C4-2B (cell line): Measurements from ENCODE around the gene BLNK.

Source experiments
- H3K27ac ChIP-seq: fragments of 450-650 bp; 2 replicates; pipeline ENCODE4 v1.5.1; 2017
- ZFX ChIP-seq: fragments of 450-650 bp; IDR thresholded peaks from 2 replicates; pipeline ENCODE4 v1.6.1; 2017
- TF ChIP-seq, protein P1 (sequence below): fragments of 450-650 bp; conservative IDR thresholded peaks from 2 replicates; pipeline ENCODE4 v1.5.1; 2017; ENCODE audit warnings: mild to moderate bottlenecking

The BLNK gene

DNA sequence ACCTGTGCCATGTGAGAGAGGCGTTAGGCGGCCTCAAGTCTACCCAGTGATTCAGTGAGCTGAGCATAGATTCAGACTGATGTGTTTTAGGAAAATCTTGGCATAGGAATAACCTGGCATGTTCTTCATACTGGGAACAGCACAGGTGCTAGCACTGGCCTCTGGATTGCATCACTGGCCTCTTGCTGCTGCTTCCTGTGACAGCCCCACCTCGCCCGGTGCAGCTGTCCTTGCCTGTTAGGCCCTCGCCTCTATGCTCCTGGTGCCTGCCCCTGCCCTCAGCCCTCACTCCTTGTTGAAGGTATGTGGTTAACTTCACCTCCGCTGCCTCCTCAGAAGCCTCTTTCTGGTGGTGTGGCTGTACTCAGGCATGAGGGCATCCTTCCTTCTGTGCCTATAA is 46.2 kb downstream of the BLNK start:
- H3K27ac ChIP-seq, result no peak overlapping the region
- no peak for TF ChIP-seq ZFX
- TF ChIP-seq, protein P1, sequence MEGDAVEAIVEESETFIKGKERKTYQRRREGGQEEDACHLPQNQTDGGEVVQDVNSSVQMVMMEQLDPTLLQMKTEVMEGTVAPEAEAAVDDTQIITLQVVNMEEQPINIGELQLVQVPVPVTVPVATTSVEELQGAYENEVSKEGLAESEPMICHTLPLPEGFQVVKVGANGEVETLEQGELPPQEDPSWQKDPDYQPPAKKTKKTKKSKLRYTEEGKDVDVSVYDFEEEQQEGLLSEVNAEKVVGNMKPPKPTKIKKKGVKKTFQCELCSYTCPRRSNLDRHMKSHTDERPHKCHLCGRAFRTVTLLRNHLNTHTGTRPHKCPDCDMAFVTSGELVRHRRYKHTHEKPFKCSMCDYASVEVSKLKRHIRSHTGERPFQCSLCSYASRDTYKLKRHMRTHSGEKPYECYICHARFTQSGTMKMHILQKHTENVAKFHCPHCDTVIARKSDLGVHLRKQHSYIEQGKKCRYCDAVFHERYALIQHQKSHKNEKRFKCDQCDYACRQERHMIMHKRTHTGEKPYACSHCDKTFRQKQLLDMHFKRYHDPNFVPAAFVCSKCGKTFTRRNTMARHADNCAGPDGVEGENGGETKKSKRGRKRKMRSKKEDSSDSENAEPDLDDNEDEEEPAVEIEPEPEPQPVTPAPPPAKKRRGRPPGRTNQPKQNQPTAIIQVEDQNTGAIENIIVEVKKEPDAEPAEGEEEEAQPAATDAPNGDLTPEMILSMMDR, result no peak

DNA sequence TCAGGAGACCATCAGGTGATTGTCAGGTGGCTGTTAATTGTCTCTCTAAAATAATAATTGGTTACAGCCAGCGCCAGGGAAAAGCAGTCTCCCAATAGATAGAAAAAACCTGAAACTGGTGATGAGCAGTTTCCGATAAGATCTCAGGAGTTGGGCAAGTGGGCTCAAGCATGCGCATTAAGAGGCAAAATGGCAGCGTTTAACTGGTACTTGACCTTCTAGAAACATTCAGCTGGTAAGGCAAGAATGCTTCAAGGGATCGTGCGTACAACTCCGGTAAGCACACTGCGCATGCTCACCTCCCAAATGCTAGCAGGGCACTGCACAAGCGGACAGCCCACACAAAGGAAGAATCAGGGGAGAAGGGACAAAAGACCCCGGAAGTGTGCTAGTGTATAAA is 48.5 kb downstream of the BLNK start:
- TF ChIP-seq, protein P1, result no peak
- no peak for TF ChIP-seq ZFX

DNA sequence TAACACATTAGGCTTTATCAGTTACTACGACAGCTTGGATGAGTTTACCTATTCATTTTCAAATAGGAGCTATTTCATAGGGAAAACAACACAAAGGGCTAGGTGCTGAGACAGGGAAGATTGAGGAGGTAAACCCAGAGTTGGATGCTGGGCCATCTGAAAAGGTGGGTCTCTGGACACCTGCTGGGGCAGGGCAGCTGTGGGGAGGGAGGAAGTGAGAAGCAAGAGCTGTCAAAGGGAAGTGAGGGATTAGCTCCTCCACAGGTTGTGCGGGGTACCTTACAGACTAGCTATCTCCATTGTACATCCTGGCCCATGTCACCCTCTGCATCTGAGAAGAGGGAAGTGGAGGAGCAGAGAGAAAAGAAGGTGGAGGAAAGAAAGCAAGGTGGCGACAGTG is 48.9 kb downstream of the BLNK start:
- TF ChIP-seq, protein P1, result no peak
- TF ChIP-seq ZFX, result no peak
- no peak overlapping the region for H3K27ac ChIP-seq

More for the DNA sequence above, 48.5 kb downstream of the BLNK start:
- no peak overlapping the region for H3K27ac ChIP-seq

DNA sequence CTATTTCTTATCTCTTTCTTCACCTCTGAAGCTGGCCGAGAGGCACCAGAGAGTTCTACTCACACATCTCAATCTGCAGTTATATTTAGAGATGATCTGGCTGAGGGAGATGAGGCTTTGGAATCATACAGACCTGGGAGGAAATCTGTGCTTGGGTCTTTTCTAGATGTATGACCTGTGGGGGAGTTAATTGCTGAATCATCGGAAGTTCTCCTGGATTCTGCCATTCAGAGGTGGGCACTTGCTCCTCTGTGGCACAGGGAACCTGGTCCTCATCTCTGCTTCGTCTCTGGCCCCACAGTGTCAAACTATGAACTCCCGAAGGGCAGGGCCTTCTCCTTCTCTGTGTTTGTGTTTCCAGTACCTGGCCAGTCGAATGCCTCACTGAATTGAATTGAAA is 52.5 kb downstream of the BLNK start:
- no peak for TF ChIP-seq ZFX
- TF ChIP-seq, protein P1, result no peak
- H3K27ac ChIP-seq, result no peak overlapping the region

DNA sequence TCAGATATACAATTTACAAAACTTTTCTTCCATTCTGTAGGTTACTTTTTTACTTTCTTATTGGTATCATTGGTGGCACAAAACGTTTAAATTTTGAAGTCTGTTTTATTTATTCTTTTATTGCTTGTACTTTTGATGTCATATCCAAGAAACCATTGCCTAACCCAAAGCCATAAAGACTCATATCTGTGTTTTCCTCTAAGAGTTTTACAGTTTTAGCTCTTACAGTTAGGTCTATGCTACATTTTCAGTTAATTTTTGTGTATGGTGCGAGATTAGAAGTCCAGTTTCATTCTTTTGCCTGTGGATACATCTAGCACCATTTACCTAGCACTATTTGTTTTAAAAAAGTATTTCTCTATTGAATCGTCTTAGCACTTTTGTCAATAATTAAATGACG is 53.7 kb downstream of the BLNK start:
- TF ChIP-seq, protein P1, result no peak
- no peak for TF ChIP-seq ZFX
- H3K27ac ChIP-seq, result no peak overlapping the region

DNA sequence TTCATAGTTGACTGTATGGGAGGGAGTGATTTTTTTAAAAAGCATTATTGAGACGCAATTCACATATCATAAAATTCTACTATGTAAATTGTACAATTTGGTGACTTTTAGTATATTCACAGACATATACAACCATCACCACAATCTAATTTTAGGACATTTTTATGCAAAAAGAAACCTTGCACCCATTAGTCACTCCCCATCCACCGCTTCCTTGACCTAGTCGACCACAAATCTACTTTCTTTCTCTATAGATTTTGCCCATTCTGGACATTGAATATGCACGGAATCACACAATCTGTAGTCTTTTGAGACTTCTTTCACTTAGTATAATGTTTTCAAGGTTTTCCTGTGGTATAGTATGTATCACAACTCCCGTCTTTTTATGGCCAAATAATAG is 54.6 kb downstream of the BLNK start:
- no peak for TF ChIP-seq ZFX
- TF ChIP-seq, protein P1, result no peak
- no peak overlapping the region for H3K27ac ChIP-seq

DNA sequence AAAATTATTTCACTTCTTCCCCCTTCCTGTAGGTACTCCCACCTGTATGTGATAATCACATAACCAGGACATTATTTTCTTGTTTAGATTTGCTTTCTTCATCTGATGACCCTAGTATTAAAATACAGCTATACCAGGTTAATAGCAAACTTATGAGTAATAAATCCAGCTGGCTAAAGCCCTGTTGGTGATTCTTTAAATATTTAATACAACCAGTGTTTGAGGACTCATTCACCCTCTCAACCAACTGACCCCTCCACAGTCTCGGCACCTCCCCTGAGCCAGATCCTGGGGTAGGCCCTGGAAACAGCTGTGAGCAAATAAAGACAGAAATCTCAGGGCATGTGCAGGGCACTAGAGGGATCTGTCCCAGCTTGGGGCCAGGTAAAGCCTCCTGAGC is 58.5 kb downstream of the BLNK start:
- TF ChIP-seq, protein P1, result no peak
- no peak for TF ChIP-seq ZFX
- H3K27ac ChIP-seq, result no peak overlapping the region
